GM18508 (cell line): ENCODE results near the gene LAMB3.

ENCODE experiments used
- ATAC-seq: cut with Tn5 transposase; IDR thresholded peaks from one replicate; pipeline ENCODE4 v1.9.1; 2021; ENCODE audit warnings: moderate number of reproducible peaks; ENCODE audit not compliant: insufficient read depth, unreplicated experiment

The LAMB3 gene

GRCh38 chr1:209667103-209667502, 14.9 kb upstream of the LAMB3 start:
- no peak for ATAC-seq

GRCh38 chr1:209662879-209663327, 10.7 kb upstream of the LAMB3 start:
- no peak for ATAC-seq

- ATAC-seq: no peak
Observed at GRCh38 chr1:209661071-209661470, 8.8 kb upstream of the LAMB3 start.

GRCh38 chr1:209659909-209660308, 7.7 kb upstream of the LAMB3 start:
- peak; percentile 85 for ATAC-seq

- ATAC-seq: no peak
Observed at GRCh38 chr1:209657918-209658317, 5.7 kb upstream of the LAMB3 start.

- peak; percentile 39 for ATAC-seq
Observed at GRCh38 chr1:209657140-209657879, 5.1 kb upstream of the LAMB3 start.

- no peak for ATAC-seq
Observed at GRCh38 chr1:209655411-209656231, 3.4 kb upstream of the LAMB3 start.

DNA sequence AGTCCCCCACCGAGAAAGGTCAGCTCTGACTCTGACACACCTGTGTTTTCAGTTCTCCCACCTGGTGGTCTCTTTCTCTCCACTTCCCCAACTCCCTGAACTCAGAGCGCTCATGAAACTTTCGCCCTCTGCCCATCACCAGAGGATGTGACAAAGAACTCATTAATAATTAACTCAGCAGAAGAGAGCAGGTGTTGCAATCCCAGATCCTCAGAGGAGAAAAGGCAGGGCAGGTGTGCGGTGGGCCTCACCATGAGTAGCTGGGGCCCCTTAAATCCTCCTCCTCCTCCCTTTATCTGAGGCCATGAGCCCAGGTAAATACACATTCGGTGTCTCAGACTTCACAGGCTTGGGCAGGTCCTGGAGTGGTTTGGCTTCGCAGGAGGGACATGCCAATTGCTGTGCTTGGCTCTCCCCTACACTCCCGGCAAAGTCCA, 1.7 kb upstream of the LAMB3 start:
- peak; percentile 33 for ATAC-seq

- ATAC-seq: no peak
Observed at GRCh38 chr1:209652873-209653401, 712 bp upstream of the LAMB3 start.

- no peak for ATAC-seq
Observed at GRCh38 chr1:209651138-209651587, 1.1 kb downstream of the LAMB3 start.

- no peak for ATAC-seq
Observed at GRCh38 chr1:209650454-209650853, 1.8 kb downstream of the LAMB3 start.

DNA sequence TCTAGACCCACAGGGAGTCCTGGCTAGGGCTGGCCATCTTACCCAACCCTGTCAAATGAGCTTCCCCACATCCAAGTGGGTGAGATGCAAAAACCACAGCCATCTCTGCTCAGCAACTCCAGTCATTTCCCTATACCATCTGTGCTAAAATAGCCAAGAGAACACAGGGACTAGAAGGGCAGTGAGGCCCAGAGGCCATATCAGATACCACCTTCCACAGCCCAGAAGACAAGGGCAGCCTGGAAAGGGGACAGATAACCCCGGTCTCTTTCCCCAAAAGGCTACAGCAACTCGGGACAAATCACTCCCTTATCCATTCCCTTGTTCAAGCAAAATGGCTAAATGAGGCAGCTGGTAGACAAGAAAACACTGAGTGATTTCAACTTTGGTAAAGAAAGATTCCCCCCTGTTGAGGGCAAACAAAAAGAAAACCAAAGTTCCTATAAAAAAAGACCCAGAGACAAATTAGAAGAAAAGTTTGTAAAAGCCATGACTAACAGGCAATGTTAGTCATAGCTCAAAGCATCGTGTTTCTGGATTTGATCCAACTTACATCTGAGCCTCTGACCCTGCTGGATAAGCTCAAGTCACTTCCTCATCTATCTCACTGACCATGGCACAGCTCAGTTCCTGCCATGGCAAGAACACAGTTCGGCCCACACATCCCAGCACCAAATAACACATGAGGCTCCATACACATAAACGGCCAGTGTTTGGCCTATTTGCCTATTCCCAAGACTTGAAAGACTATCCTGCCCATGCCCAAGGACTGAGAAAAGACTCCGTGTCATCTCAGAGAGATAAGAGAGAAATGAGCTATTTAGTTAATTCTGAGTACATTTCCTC, 3.1 kb downstream of the LAMB3 start:
- ATAC-seq: no peak

DNA sequence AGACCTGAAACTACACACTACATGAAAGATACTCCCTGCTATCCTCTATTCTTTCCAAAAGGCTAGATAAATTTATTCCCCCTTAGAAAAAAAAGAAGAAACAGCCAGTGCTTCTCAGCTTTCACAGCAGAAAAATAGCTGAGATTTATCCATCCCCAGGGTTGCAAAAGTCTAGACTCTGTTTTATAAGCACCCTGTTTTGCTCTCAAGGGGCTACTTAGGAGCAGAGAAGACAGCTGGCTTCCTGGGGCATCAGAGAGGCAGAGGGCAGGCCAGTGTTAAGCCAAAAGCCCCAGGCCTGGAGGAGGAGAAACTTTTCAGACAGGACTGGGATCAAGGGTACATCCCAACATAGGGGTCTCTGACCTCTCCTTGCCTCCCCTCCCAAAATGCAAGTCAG, 3.9 kb downstream of the LAMB3 start:
- ATAC-seq: no peak

- no peak for ATAC-seq
Observed at GRCh38 chr1:209647156-209647555, 5.1 kb downstream of the LAMB3 start.

DNA sequence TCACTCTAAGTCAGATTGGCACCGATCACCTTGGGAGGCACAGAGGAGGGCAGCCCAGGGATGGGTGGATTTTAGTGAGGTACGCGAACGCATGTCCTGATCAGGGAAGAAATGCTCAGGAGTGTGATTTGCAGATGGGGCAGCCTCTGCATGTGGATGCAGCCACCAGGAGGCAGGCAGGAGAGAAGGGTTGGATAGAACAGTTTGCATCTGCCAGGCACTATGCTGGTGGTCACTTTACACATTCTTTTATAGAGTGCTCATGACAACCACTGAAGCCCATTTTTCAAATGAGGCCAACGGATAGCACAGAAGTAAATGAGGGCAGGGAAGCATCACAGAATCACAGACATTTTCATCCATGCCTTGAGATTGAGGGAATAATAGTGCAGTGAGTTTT, 5.7 kb downstream of the LAMB3 start:
- ATAC-seq: no peak

DNA sequence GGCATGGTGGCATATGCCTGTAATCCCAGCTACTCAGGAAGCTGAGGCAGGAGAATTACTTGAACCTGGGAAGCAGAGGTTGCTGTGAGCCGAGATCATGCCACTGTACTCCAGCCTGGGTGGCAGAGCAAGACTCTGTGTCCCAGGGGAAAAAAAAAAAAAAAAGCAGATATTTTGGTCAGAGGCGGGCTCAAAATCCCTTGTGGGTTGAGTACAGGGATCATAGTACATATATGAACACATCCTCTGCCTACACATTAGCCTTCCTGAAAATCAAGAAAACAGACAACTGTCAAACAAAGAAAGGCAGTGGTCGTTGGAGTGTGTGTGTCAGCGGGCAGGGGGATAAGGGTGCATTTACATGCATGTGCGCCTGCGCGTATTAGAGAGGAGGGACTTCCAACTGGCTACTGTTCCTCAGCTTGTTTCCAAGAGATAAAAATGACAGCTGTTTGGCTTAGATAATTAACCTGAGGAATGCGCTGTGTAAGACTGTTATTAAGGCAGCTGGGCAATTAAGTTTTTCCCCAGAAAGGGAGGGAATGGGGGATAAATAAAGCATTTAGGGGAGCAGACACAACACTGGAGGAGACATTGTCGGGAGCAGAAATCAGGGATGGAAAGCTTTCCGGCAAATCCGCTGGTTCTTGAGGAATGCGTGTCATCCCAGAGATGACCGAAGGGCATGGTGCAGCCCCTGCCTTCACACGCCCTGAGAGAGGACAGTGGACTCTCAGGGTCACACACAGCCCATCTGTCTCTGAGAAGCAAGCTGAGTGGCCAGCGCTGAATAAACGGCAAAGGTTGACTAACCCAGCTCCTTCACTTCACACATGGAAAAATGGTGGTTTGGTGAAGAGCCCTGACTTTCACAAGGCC, 6.4 kb downstream of the LAMB3 start:
- ATAC-seq: no peak

DNA sequence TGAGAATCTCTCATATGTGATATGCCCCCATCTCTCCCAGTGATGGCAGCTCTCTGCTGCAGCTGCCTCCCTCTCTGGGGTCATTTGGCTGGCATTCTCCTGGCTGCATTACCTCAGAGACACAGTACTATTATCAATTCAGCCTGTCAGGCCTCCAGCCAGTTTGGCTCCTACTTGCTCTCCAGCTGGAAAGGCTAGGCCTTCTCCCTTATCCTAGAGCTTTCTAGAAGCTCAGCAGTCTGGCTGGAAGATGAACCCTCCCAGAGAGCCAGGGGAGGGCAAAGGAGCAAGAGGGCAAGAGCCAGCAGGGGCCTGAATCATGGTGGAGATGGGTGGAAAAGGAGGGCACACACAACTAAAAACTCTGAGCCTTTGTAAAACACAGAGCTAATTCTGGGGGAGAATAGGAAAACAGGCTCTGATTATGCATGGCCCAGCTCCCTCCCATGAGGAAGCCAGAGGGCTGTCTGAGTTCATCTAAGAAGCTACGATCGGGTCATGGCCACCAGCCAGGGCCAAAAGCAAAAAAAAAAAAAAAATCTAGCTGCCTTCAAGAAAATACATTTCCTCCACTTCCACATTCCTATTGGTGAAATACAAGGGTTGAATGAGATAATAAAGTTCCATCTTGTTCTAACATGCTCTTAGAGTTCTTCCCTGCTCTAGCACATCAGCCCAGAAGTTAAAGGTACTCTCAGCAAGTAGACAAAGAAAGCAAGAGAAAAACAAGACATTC, 8.8 kb downstream of the LAMB3 start:
- ATAC-seq: no peak

DNA sequence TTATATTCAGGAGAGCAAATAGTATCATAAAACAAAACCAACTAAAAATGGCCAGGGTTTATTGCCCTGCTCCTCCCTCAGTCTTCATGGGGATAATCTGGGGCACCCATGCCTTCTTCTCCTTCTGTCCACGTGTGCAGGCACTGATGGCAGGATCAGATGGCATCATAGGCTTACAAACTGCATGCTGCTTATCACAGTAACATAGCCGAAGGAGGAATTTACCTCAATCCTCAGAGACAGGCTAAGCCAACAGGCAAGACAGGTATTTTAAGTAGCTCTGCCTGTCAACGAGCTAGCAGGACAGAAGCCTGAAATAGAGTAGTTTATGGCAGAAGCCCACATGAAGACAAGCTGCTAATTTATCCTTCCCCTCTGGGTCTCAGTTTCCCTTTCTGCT, 9.4 kb downstream of the LAMB3 start:
- no peak for ATAC-seq

DNA sequence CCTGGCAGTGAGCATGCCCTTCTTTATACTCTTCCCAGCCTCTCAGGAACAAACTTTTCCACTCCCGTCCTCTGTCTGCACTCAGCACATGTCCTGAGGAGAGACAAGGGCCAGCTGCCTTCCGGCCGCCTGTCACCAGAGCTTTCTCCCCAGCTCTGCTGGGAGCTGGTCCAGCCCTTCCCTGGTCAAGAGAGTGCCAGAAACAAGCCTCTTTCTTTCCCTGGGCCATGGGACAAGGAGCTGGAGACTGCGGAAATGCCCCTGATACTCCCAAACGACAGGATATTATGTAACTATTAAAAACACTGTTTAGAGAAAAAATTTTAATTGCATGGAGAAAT, 10.4 kb downstream of the LAMB3 start:
- ATAC-seq: no peak
